ENCODE results near the gene RBM33.

GRCh38 chr7:155653803-155654202 lies 9.3 kb downstream of the RBM33 start:
- TF ChIP-seq CTCF (IDR thresholded peaks at IDR 0.05) = no peak
- TF ChIP-seq POLR2AphosphoS5 (IDR thresholded peaks at IDR 0.05) = no peak

Measured in esophagus muscularis mucosa (tissue), 3 donors.